CD14-positive monocyte (primary cell): ENCODE results near the gene KRT79. TPM values are rescaled to one million over a fixed set of nuclear protein-coding genes. Genes with fewer than 3 reads are reported as not detected.

Experiments used
- DNase-seq, 3 donors: peaks; one replicate each; pipeline ENCODE4 v3.0.0-alpha.2; 2011 to 2022
- H2AFZ ChIP-seq: 2 replicates; pipeline ENCODE4 v1.6.0; 2012; ENCODE audit warnings: mild to moderate bottlenecking, low read depth, low read length, inconsistent platforms; ENCODE audit not compliant: insufficient read depth, poor library complexity, severe bottlenecking
- H3K27ac ChIP-seq, 2 donors: 1 replicate in 1 of 2; 2 replicates in 1 of 2; pipeline ENCODE4 v1.5.1; 2012 to 2013; ENCODE audit warnings: low read length in 2 of 2, control low read depth in 1 of 2, inconsistent platforms in 1 of 2, low read depth in 1 of 2, mild to moderate bottlenecking in 1 of 2
- H3K27me3 ChIP-seq, 2 donors: one replicate each; pipeline versions ENCODE4 v1.6.0 to v1.6.1; 2011 to 2013; ENCODE audit warnings: low read length in 2 of 2; ENCODE audit not compliant: control insufficient read depth in 2 of 2, insufficient read depth in 2 of 2
- H3K36me3 ChIP-seq, 2 donors: replicated peaks in 1 of 2; 1 replicate in 1 of 2; 2 replicates in 1 of 2; pipeline versions ENCODE4 v1.5.1 to v1.6.1; 2012 to 2013; ENCODE audit warnings: low read length in 2 of 2, control low read depth in 1 of 2, inconsistent platforms in 1 of 2, mild to moderate bottlenecking in 1 of 2; ENCODE audit not compliant: insufficient read depth in 2 of 2, control insufficient read depth in 1 of 2
- H3K4me1 ChIP-seq, 2 donors: 1 replicate in 1 of 2; 2 replicates in 1 of 2; pipeline versions ENCODE4 v1.5.1 to v1.6.1; 2012 to 2013; ENCODE audit warnings: low read length in 2 of 2, control low read depth in 1 of 2, inconsistent platforms in 1 of 2, mild to moderate bottlenecking in 1 of 2, moderate library complexity in 1 of 2; ENCODE audit not compliant: insufficient read depth in 2 of 2, control insufficient read depth in 1 of 2
- H3K4me2 ChIP-seq: replicated peaks from 2 replicates; pipeline ENCODE3; 2012; ENCODE audit warnings: low read length, moderate library complexity, mild to moderate bottlenecking; ENCODE audit not compliant: poor library complexity, severe bottlenecking; ENCODE audit errors: extremely low read depth
- H3K4me3 ChIP-seq, 3 experiments: fragments of 200-600 bp in 1 of 3; sonication (generic) in 1 of 3; replicated peaks in 1 of 3; 1 replicate in 2 of 3; 2 replicates in 1 of 3; pipeline ENCODE4 v1.5.1; 2011 to 2013; ENCODE audit warnings: low read length in 3 of 3, mild to moderate bottlenecking in 3 of 3, control low read depth in 2 of 3, low read depth in 2 of 3, inconsistent platforms in 1 of 3, moderate library complexity in 1 of 3
- H3K79me2 ChIP-seq: 2 replicates; pipeline ENCODE4 v1.6.0; 2012; ENCODE audit warnings: mild to moderate bottlenecking, control low read depth, inconsistent platforms, low read length, moderate library complexity; ENCODE audit not compliant: insufficient read depth
- H3K9ac ChIP-seq: 2 replicates; pipeline ENCODE4 v1.6.0; 2017; ENCODE audit warnings: low read length, mild to moderate bottlenecking; ENCODE audit not compliant: insufficient read depth, poor library complexity, severe bottlenecking
- H3K9me3 ChIP-seq, 2 donors: replicated peaks in 1 of 2; 1 replicate in 1 of 2; 2 replicates in 1 of 2; pipeline versions ENCODE4 v1.5.1 to v1.6.1; 2012 to 2013; ENCODE audit warnings: low read length in 2 of 2, control low read depth in 1 of 2; ENCODE audit not compliant: control insufficient read depth in 1 of 2, insufficient read depth in 1 of 2
- H4K20me1 ChIP-seq: 2 replicates; pipeline ENCODE4 v1.6.0; 2012; ENCODE audit warnings: mild to moderate bottlenecking, low read length, control low read depth, moderate library complexity; ENCODE audit not compliant: insufficient read depth
- H3K27ac Mint-ChIP-seq, 7 donors: one replicate each; pipeline ENCODE4 v1.8.0; 2020; ENCODE audit warnings: mild to moderate bottlenecking in 7 of 7, mixed read lengths in 7 of 7, moderate library complexity in 6 of 7, inconsistent platforms in 2 of 7
- H3K27me3 Mint-ChIP-seq, 3 donors: one replicate each; pipeline ENCODE4 v1.8.0; 2021 to 2022; ENCODE audit warnings: low read depth in 3 of 3, mild to moderate bottlenecking in 3 of 3, mixed read lengths in 3 of 3, moderate library complexity in 3 of 3, inconsistent platforms in 1 of 3
- H3K36me3 Mint-ChIP-seq, 2 donors: one replicate each; pipeline ENCODE4 v1.8.0; 2020; ENCODE audit warnings: mixed read lengths in 2 of 2, inconsistent platforms in 1 of 2, mild to moderate bottlenecking in 1 of 2
- H3K4me1 Mint-ChIP-seq: one replicate; pipeline ENCODE4 v1.8.0; 2020; ENCODE audit warnings: mild to moderate bottlenecking, mixed read lengths
- H3K4me3 Mint-ChIP-seq, 2 donors: one replicate each; pipeline ENCODE4 v1.8.0; 2020; ENCODE audit warnings: mild to moderate bottlenecking in 2 of 2, mixed read lengths in 2 of 2, moderate library complexity in 1 of 2
- H3K9me3 Mint-ChIP-seq, 7 donors: one replicate each; pipeline ENCODE4 v1.8.0; 2020 to 2022; ENCODE audit warnings: mixed read lengths in 7 of 7, mild to moderate bottlenecking in 6 of 7, moderate library complexity in 6 of 7, inconsistent platforms in 2 of 7
- CTCF ChIP-seq: fragments of 200-600 bp; IDR thresholded peaks from one replicate; pipeline ENCODE4 v1.8.0; 2022; ENCODE audit warnings: antibody characterized with exemption, mild to moderate bottlenecking
- WGBS: methylation state at CpG from one replicate; pipeline ENCODE4 v1.1.5; 2013; ENCODE audit warnings: missing lambda C conversion rate; ENCODE audit not compliant: insufficient coverage; 5-methylcytosine and 5-hydroxymethylcytosine counted together
- intact Hi-C, 2 donors: fragments of 100-400 bp; cut with micrococcal nuclease; formaldehyde crosslinking; loops; one replicate each; pipeline versions ENCODE4 v1.15.0 to v1.15.1; 2023
- polyA plus RNA-seq, 3 donors: library from polyadenylated mRNA; depleted of rRNA in 1 of 3; unstranded in 2 of 3; stranded (reverse) in 1 of 3; fragments of 300-500 nt in 2 of 3; fragments of >200 nt in 1 of 3; fragmentation: Illumina TruSeq in 2 of 3; gene quantifications; 1 replicate in 2 of 3; 2 replicates in 1 of 3; pipeline ENCODE4 v1.2.3, GENCODE V29; 2012 to 2021

KRT79 gene
- polyA plus RNA-seq, 3 donors: not detected

- H3K27ac Mint-ChIP-seq: peak overlapping the region in 1 of 7 donors; percentile 6
- no peak overlapping the region for H3K4me2 ChIP-seq
- no peak overlapping the region for H3K4me3 ChIP-seq
Measured at GRCh38 chr12:52847335-52848102, 13.4 kb upstream of the KRT79 start.

GRCh38 chr12:52846356-52846970 is 12.4 kb upstream of the KRT79 start:
- H2AFZ ChIP-seq: no peak overlapping the region
- H3K9ac ChIP-seq: no peak overlapping the region
- H3K27ac ChIP-seq: no peak overlapping the region
- H3K27ac Mint-ChIP-seq: no peak overlapping the region
- H3K4me3 Mint-ChIP-seq: no peak overlapping the region
- H3K36me3 ChIP-seq: no peaks in the 10 kb centered on the region
- no peak overlapping the region for H3K4me3 ChIP-seq
- H3K9me3 Mint-ChIP-seq: no peaks in the 10 kb centered on the region
- no peak for DNase-seq
- peaks cover 2 to 5% (median 3%) of the 10 kb centered on the region in 3 donors for H3K27me3 Mint-ChIP-seq
- H4K20me1 ChIP-seq: no peaks in the 10 kb centered on the region
- no peaks in the 10 kb centered on the region for H3K9me3 ChIP-seq
- H3K27me3 ChIP-seq: no peaks in the 10 kb centered on the region
- TF ChIP-seq CTCF: no peak
- H3K36me3 Mint-ChIP-seq: no peaks in the 10 kb centered on the region
- no peaks in the 10 kb centered on the region for H3K4me1 ChIP-seq
- WGBS: 85% methylated on average over 4 of the region's 8 CpGs
- H3K79me2 ChIP-seq: no peaks in the 10 kb centered on the region
- H3K4me2 ChIP-seq: no peak overlapping the region
- intact Hi-C loops: no loop called here
- H3K4me1 Mint-ChIP-seq: no peaks in the 10 kb centered on the region

More at GRCh38 chr12:52847335-52848102, 13.4 kb upstream of the KRT79 start:
- TF ChIP-seq CTCF: no peak
- H3K27me3 ChIP-seq: no peaks in the 10 kb centered on the region
- Mint-ChIP-seq H3K4me3 (no peak overlapping the region), H3K4me1 (no peaks in the 10 kb centered on the region), H3K27me3 (peaks cover 7 to 11% (median 9%) of the 10 kb centered on the region in 3 donors), H3K36me3 (no peaks in the 10 kb centered on the region), H3K9me3 (no peaks in the 10 kb centered on the region)
- no peaks in the 10 kb centered on the region for H3K9me3 ChIP-seq
- intact Hi-C loops: no loop called here
- no peak overlapping the region for H2AFZ ChIP-seq
- no peaks in the 10 kb centered on the region for H4K20me1 ChIP-seq
- H3K36me3 ChIP-seq: no peaks in the 10 kb centered on the region
- no peak overlapping the region for H3K9ac ChIP-seq
- DNase-seq: no peak
- WGBS: 88% methylated on average over 7 of the region's 12 CpGs
- no peaks in the 10 kb centered on the region for H3K79me2 ChIP-seq
- H3K27ac ChIP-seq: no peak overlapping the region
- H3K4me1 ChIP-seq: no peaks in the 10 kb centered on the region
